H1 (cell line): Measurements from ENCODE around the gene POLDIP3. TPM values are rescaled to one million over a fixed set of nuclear protein-coding genes. Genes with fewer than 3 reads are reported as not detected.
"Not testable (repeated sequence)": the region's sequence is repeated elsewhere in the genome, so short reads cannot be mapped to it uniquely, and the experiment has no call there.

ENCODE experiments used
- CTCF ChIA-PET: fragments of 300-600 bp; sonication (Branson Sonifier 250); formaldehyde crosslinking; loops from one replicate; lab custom pipeline; 2021; ENCODE audit not compliant: partially characterized antibody; lab: Charles Lee
- POLR2A ChIA-PET: fragments of 300-600 bp; sonication (Branson Sonifier 250); formaldehyde crosslinking; loops from one replicate; lab custom pipeline; 2021; ENCODE audit warnings: inconsistent platforms; ENCODE audit not compliant: partially characterized antibody; lab: Charles Lee
- DNase-seq, 2 experiments: peaks; one replicate each; pipeline versions ENCODE4 v3.0.0 to v3.0.0-alpha.2; 2010 to 2022; ENCODE audit warnings: low spot score in 2 of 2, low read depth in 1 of 2, mixed read lengths in 1 of 2
- FAIRE-seq: peaks from 2 replicates; lab custom pipeline; 2011; peaks lifted over from hg19 to GRCh38; lab: Jason Lieb, UNC
- H2AFZ ChIP-seq: 2 replicates; pipeline ENCODE4 v1.8.1; 2012; ENCODE audit warnings: low read length, inconsistent platforms
- H2AK5ac ChIP-seq: 2 replicates; pipeline ENCODE4 v1.6.1; 2013; ENCODE audit warnings: low read depth, low read length
- H2BK120ac ChIP-seq: replicated peaks from 2 replicates; pipeline ENCODE3; 2013; ENCODE audit warnings: low read depth, low read length, inconsistent platforms
- H2BK12ac ChIP-seq: 2 replicates; pipeline ENCODE4 v1.6.1; 2013; ENCODE audit warnings: low read depth, low read length
- H2BK15ac ChIP-seq: 2 replicates; pipeline ENCODE4 v1.6.1; 2013; ENCODE audit warnings: low read length
- H2BK20ac ChIP-seq: 2 replicates; pipeline ENCODE4 v1.6.1; 2013; ENCODE audit warnings: low read length
- H2BK5ac ChIP-seq: 2 replicates; pipeline ENCODE4 v1.6.1; 2013; ENCODE audit warnings: low read depth, low read length
- H3K14ac ChIP-seq: 2 replicates; pipeline ENCODE4 v1.6.1; 2013; ENCODE audit warnings: inconsistent platforms; ENCODE audit not compliant: insufficient read length
- H3K18ac ChIP-seq: 2 replicates; pipeline ENCODE4 v1.6.1; 2013; ENCODE audit warnings: low read length; ENCODE audit errors: extremely low read depth
- H3K23ac ChIP-seq: 2 replicates; pipeline ENCODE4 v1.6.1; 2013; ENCODE audit warnings: inconsistent platforms; ENCODE audit not compliant: insufficient read length
- H3K23me2 ChIP-seq: 2 replicates; pipeline ENCODE4 v1.6.1; 2013; ENCODE audit warnings: low read depth, low read length
- H3K27ac ChIP-seq: 2 replicates; pipeline ENCODE4 v1.6.1; 2011; ENCODE audit warnings: low read depth, low read length, inconsistent platforms
- H3K27me3 ChIP-seq, 4 experiments: replicated peaks in 1 of 4; 1 replicate in 1 of 4; 2 replicates in 3 of 4; pipeline versions ENCODE4 v1.6.1 to v1.8.1; 2011 to 2013; ENCODE audit warnings: low read length in 3 of 4, mild to moderate bottlenecking in 3 of 4, inconsistent platforms in 2 of 4, mixed read lengths in 2 of 4, moderate library complexity in 1 of 4; ENCODE audit not compliant: control insufficient read depth in 3 of 4, insufficient read depth in 3 of 4; ENCODE audit errors: extremely low read depth in 1 of 4
- H3K36me3 ChIP-seq, 4 experiments: 2 replicates each; pipeline versions ENCODE4 v1.6.1 to v1.8.1; 2011 to 2013; ENCODE audit warnings: mild to moderate bottlenecking in 4 of 4, low read length in 3 of 4, moderate library complexity in 2 of 4, control low read depth in 1 of 4, inconsistent platforms in 1 of 4; ENCODE audit not compliant: insufficient read depth in 4 of 4, control insufficient read depth in 2 of 4
- H3K4ac ChIP-seq: replicated peaks from 2 replicates; pipeline ENCODE3; 2013; ENCODE audit warnings: low read length, low read depth, mixed read lengths, inconsistent platforms; ENCODE audit not compliant: insufficient read length
- H3K4me1 ChIP-seq, 4 experiments: replicated peaks in 1 of 4; 1 replicate in 1 of 4; 2 replicates in 3 of 4; pipeline versions ENCODE4 v1.6.1 to v1.8.1; 2011 to 2013; ENCODE audit warnings: low read length in 3 of 4, inconsistent platforms in 2 of 4, mixed read lengths in 1 of 4; ENCODE audit not compliant: insufficient read depth in 4 of 4, control insufficient read depth in 3 of 4
- H3K4me2 ChIP-seq, 2 experiments: 2 replicates each; pipeline versions ENCODE4 v1.6.1 to v1.8.1; 2011 to 2013; ENCODE audit warnings: low read depth in 2 of 2, low read length in 2 of 2, control low read depth in 1 of 2, inconsistent platforms in 1 of 2, mild to moderate bottlenecking in 1 of 2; ENCODE audit not compliant: insufficient read depth in 1 of 2
- H3K4me3 ChIP-seq, 4 experiments: fragments of 200-600, 300-600 bp in 1 of 4; sonication (generic), shearing (Covaris generic), sonication (Bioruptor Twin) in 1 of 4; 2 replicates each; pipeline versions ENCODE4 v1.5.1 to v1.8.1; 2011 to 2016; ENCODE audit warnings: low read length in 4 of 4, low read depth in 3 of 4, control low read depth in 2 of 4, inconsistent platforms in 2 of 4, mild to moderate bottlenecking in 2 of 4, mixed read lengths in 1 of 4, moderate library complexity in 1 of 4; ENCODE audit not compliant: insufficient read depth in 2 of 4; ENCODE audit errors: extremely low read depth in 1 of 4
- H3K56ac ChIP-seq: replicated peaks from 2 replicates; pipeline ENCODE3; 2013; ENCODE audit warnings: low read depth, mild to moderate bottlenecking, mixed read lengths, low read length, inconsistent platforms; ENCODE audit not compliant: insufficient read length
- H3K79me1 ChIP-seq: 2 replicates; pipeline ENCODE4 v1.6.1; 2013; ENCODE audit warnings: low read depth, low read length, control low read depth
- H3K79me2 ChIP-seq, 2 experiments: 2 replicates each; pipeline versions ENCODE4 v1.6.1 to v1.8.1; 2012 to 2013; ENCODE audit warnings: low read length in 2 of 2, mild to moderate bottlenecking in 2 of 2, inconsistent platforms in 1 of 2; ENCODE audit not compliant: insufficient read depth in 2 of 2, control insufficient read depth in 1 of 2
- H3K9ac ChIP-seq, 4 experiments: replicated peaks in 1 of 4; 1 replicate in 1 of 4; 2 replicates in 3 of 4; pipeline versions ENCODE4 v1.6.1 to v1.8.1; 2011 to 2013; ENCODE audit warnings: low read depth in 3 of 4, low read length in 3 of 4, control low read depth in 2 of 4, mild to moderate bottlenecking in 2 of 4, moderate library complexity in 2 of 4, inconsistent platforms in 1 of 4; ENCODE audit errors: extremely low read depth in 1 of 4
- H3K9me3 ChIP-seq, 2 experiments: 2 replicates each; pipeline versions ENCODE4 v1.6.1 to v1.8.1; 2012 to 2013; ENCODE audit warnings: mild to moderate bottlenecking in 2 of 2, moderate library complexity in 2 of 2, control low read depth in 1 of 2, inconsistent platforms in 1 of 2, low read depth in 1 of 2, low read length in 1 of 2, mixed read lengths in 1 of 2; ENCODE audit not compliant: insufficient read depth in 2 of 2
- H4K20me1 ChIP-seq, 2 experiments: replicated peaks in 1 of 2; 2 replicates each; pipeline versions ENCODE3 to v1.8.1; 2011 to 2013; ENCODE audit warnings: inconsistent platforms in 2 of 2, low read length in 2 of 2, mild to moderate bottlenecking in 1 of 2; ENCODE audit not compliant: insufficient read depth in 2 of 2, control insufficient read depth in 1 of 2
- H4K5ac ChIP-seq: 2 replicates; pipeline ENCODE4 v1.6.1; 2013; ENCODE audit warnings: low read length, low read depth, mixed read lengths, inconsistent platforms; ENCODE audit not compliant: insufficient read length
- H4K8ac ChIP-seq: 2 replicates; pipeline ENCODE4 v1.8.0; 2013; ENCODE audit warnings: mild to moderate bottlenecking, moderate library complexity, low read length, inconsistent platforms; ENCODE audit not compliant: insufficient read depth; ENCODE audit errors: extremely low read depth
- H4K91ac ChIP-seq: replicated peaks from 2 replicates; pipeline ENCODE3; 2013; ENCODE audit warnings: low read length, mixed read lengths, inconsistent platforms; ENCODE audit not compliant: insufficient read length
- WGBS, 2 experiments: shearing (Covaris generic) in 1 of 2; methylation state at CpG; one replicate each; pipeline versions ENCODE4 v1.1.6 to v1.1.7; 2013 to 2015; ENCODE audit warnings: low lambda C conversion rate in 2 of 2, mixed read lengths in 2 of 2, inconsistent platforms in 1 of 2, low coverage in 1 of 2, missing lambda C conversion rate in 1 of 2; ENCODE audit not compliant: insufficient replicate concordance in 2 of 2, insufficient coverage in 1 of 2, insufficient read length in 1 of 2; ENCODE audit errors: extremely low coverage in 1 of 2, missing lambda C conversion rate in 1 of 2; 5-methylcytosine and 5-hydroxymethylcytosine counted together
- polyA plus RNA-seq, 7 experiments: library from polyadenylated mRNA; depleted of rRNA in 3 of 7; stranded (reverse) in 5 of 7; unstranded in 2 of 7; fragments of >200 nt in 5 of 7; fragments of 200-250 nt in 2 of 7; gene quantifications; 1 replicate in 5 of 7; 2 replicates in 1 of 7; 4 replicates in 1 of 7; pipeline versions ENCODE4 v1.2.1 to v1.2.3, GENCODE V29; 2011 to 2013; ENCODE audit warnings: missing spikeins in 2 of 7, mixed read lengths in 2 of 7
- total RNA-seq: library from RNA; stranded (reverse); fragmentation: NEBNext Ultra II Directional; extraction: Animal tissue kit (Norgen Biotek cat#: 25700); gene quantifications from 2 replicates; pipeline ENCODE4 v1.2.1, GENCODE V29; 2021

The POLDIP3 gene
- total and polyA plus RNA-seq, 2 of the 8 experiments (the other 6 are each of a cell fraction or from before 2014, with no cell fraction given) = 43.5 to 84.6 TPM

GRCh38 chr22:42563943-42564342, 50.7 kb downstream of the POLDIP3 start:
- H2BK15ac ChIP-seq, H2AFZ ChIP-seq, H4K20me1 ChIP-seq, H3K4me3 ChIP-seq, H3K18ac ChIP-seq, H4K8ac ChIP-seq, H2BK12ac ChIP-seq, H2BK5ac ChIP-seq, DNase-seq, H3K9ac ChIP-seq, H3K9me3 ChIP-seq, H3K4ac ChIP-seq, H3K56ac ChIP-seq, H4K5ac ChIP-seq, H2BK120ac ChIP-seq, H3K27me3 ChIP-seq, H3K79me1 ChIP-seq, H3K4me2 ChIP-seq, H3K36me3 ChIP-seq, FAIRE-seq, H3K79me2 ChIP-seq, H3K27ac ChIP-seq, H3K23me2 ChIP-seq, H4K91ac ChIP-seq, H2BK20ac ChIP-seq, H3K4me1 ChIP-seq, H3K23ac ChIP-seq, H2AK5ac ChIP-seq, H3K14ac ChIP-seq: not testable (repeated sequence)
- CTCF ChIA-PET = interaction anchor here (1.7 kb wide), 1 partner anchor 30 kb away, joined by 4 read pairs; no protein-coding TSS in a partner anchor
- WGBS, 2 experiments = 85% methylated on average over 3 of the region's 3 CpGs; no CpG with 5 or more reads in 1 of the 2 experiments
- POLR2A ChIA-PET = interaction anchor here (1.1 to 1.3 kb wide), 2 partner anchors 20 to 30 kb away, joined by 3 to 4 read pairs; no protein-coding TSS in a partner anchor
